Smooth muscle cell (in vitro differentiated cells): ENCODE results near the gene KCNJ5. TPM values are rescaled to one million over a fixed set of nuclear protein-coding genes. Genes with fewer than 3 reads are reported as not detected.

ENCODE experiments used
- DNase-seq: peaks from one replicate; lab custom pipeline; 2025; ENCODE audit not compliant: unreplicated experiment; lab: John Stamatoyannopoulos, UW
- H2AFZ ChIP-seq: fragments of 200-600 bp; sonication (generic); 2 replicates; pipeline ENCODE4 v1.6.0; 2016; ENCODE audit warnings: antibody characterized with exemption, low read depth, mild to moderate bottlenecking
- H3F3A ChIP-seq: fragments of 200-600 bp; sonication (generic); 2 replicates; pipeline ENCODE4 v1.6.0; 2017; ENCODE audit warnings: antibody characterized with exemption, low read depth
- H3K27ac ChIP-seq: fragments of 200-600 bp; sonication (generic); 2 replicates; pipeline ENCODE4 v1.5.1; 2016; ENCODE audit warnings: low read depth, mild to moderate bottlenecking
- H3K27me3 ChIP-seq: fragments of 200-600 bp; sonication (generic); 2 replicates; pipeline ENCODE4 v1.6.1; 2016; ENCODE audit warnings: low read depth, mild to moderate bottlenecking
- H3K36me3 ChIP-seq: fragments of 200-600 bp; sonication (generic); 2 replicates; pipeline ENCODE4 v1.5.1; 2016; ENCODE audit warnings: low read depth
- H3K4me1 ChIP-seq: fragments of 200-600 bp; sonication (generic); 2 replicates; pipeline ENCODE4 v1.5.1; 2016; ENCODE audit warnings: low read depth
- H3K4me2 ChIP-seq: fragments of 200-600 bp; sonication (generic); 2 replicates; pipeline ENCODE4 v1.6.0; 2016; ENCODE audit warnings: mild to moderate bottlenecking
- H3K4me3 ChIP-seq: fragments of 200-600 bp; sonication (generic); 2 replicates; pipeline ENCODE4 v1.5.1; 2016; ENCODE audit warnings: mild to moderate bottlenecking
- H3K79me2 ChIP-seq: fragments of 200-600 bp; sonication (generic); 2 replicates; pipeline ENCODE4 v1.6.0; 2016; ENCODE audit warnings: low read depth, mild to moderate bottlenecking
- H3K9ac ChIP-seq: fragments of 200-600 bp; sonication (generic); 2 replicates; pipeline ENCODE4 v1.6.0; 2016; ENCODE audit warnings: low read depth
- H3K9me3 ChIP-seq: fragments of 200-600 bp; sonication (generic); replicated peaks from 2 replicates; pipeline ENCODE4 v1.5.1; 2016; ENCODE audit warnings: low read depth
- H4K20me1 ChIP-seq: fragments of 200-600 bp; sonication (generic); 2 replicates; pipeline ENCODE4 v1.6.0; 2016; ENCODE audit warnings: low read depth
- CTCF ChIP-seq: fragments of 200-600 bp; sonication (generic); IDR thresholded peaks from 2 replicates; pipeline ENCODE4 v1.5.1; 2017; ENCODE audit warnings: borderline replicate concordance, mild to moderate bottlenecking, antibody characterized with exemption; ENCODE audit not compliant: insufficient read depth, poor library complexity, severe bottlenecking
- WGBS: methylation state at CpG from one replicate; pipeline ENCODE4 v1.1.7; 2016; ENCODE audit warnings: low lambda C conversion rate; 5-methylcytosine and 5-hydroxymethylcytosine counted together
- polyA plus RNA-seq: library from polyadenylated mRNA; unstranded; fragments of >200 nt; fragmentation: Nextera tagmentation; extraction: Ambion mirVana; gene quantifications from 2 replicates; pipeline ENCODE4 v1.2.1, GENCODE V29; 2016
- total RNA-seq: library from RNA; depleted of rRNA; stranded (reverse); fragments of >200 nt; gene quantifications from 2 replicates; pipeline ENCODE4 v1.2.3, GENCODE V29; 2014

The KCNJ5 gene
- total and polyA plus RNA-seq, 2 experiments from 2014 or later = 0.11 TPM; not detected in 1

DNA sequence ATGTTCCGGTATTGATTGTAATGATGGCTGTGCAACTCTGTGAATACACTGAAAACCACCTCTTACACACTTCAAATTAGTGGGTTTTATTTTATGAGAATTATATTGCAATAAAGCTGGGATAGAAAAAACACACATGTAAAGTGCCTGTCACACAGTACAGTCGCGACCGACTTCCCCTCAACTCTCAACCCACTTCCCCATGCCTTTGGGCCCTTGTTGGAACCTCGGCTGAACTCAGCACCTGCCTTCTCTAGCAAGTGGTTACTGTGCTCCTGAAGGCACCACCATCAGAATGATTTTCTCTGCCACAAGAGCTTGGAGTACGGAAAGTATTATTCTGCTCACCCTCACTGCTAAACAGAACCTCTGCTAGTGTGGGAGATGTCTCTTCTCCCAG lies 37.6 kb upstream of the KCNJ5 start:
- no peak for DNase-seq
- H3K79me2 ChIP-seq = no peaks in the 10 kb centered on the region

DNA sequence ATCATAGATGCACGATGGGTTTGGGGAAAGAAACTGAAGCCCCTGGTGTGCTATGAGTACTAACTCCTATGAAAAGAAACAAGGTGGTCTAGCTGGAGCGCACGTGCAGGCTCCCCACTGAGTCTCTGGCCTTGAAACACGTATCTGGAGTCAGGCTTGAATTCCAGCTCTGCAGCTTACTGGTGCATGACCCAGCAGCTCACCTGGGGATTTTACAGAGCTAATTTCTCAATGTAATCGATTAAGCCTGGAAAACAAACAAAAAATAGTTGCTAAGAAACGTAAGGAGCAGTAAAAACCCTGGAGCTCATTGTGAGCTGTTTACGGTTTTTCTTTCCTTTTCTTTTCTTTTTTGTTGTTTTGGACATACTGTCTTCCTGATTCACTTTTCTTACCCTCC lies 36.3 kb upstream of the KCNJ5 start:
- Histone ChIP-seq H3K9me3 (no peaks in the 10 kb centered on the region), H2AFZ (no peak overlapping the region), H4K20me1 (no peaks in the 10 kb centered on the region), H3K9ac (no peak overlapping the region), H3K36me3 (no peaks in the 10 kb centered on the region), H3K4me1 (no peaks in the 10 kb centered on the region), H3K27me3 (no peaks in the 10 kb centered on the region), H3K79me2 (no peaks in the 10 kb centered on the region), H3F3A (no peaks in the 10 kb centered on the region), H3K4me2 (no peak overlapping the region), H3K27ac (no peak overlapping the region), H3K4me3 (no peak overlapping the region)
- DNase-seq = no peak
- WGBS = 92% methylated on average over 7 of the region's 7 CpGs
- no peak for TF ChIP-seq CTCF

More for the DNA sequence above, 37.6 kb upstream of the KCNJ5 start:
- no peak for TF ChIP-seq CTCF
- no peak overlapping the region for H3K4me2 ChIP-seq
- no peaks in the 10 kb centered on the region for H3K27me3 ChIP-seq
- no peak overlapping the region for H3K9ac ChIP-seq
- no peaks in the 10 kb centered on the region for H3K4me1 ChIP-seq
- WGBS = 92% methylated on average over 6 of the region's 6 CpGs
- no peaks in the 10 kb centered on the region for H3K9me3 ChIP-seq
- H4K20me1 ChIP-seq = no peaks in the 10 kb centered on the region
- no peak overlapping the region for H3K27ac ChIP-seq
- no peak overlapping the region for H2AFZ ChIP-seq
- H3F3A ChIP-seq = no peaks in the 10 kb centered on the region
- H3K36me3 ChIP-seq = no peaks in the 10 kb centered on the region
- no peak overlapping the region for H3K4me3 ChIP-seq

- H3K27me3 ChIP-seq = no peaks in the 10 kb centered on the region
- H2AFZ ChIP-seq = no peak overlapping the region
- H3K36me3 ChIP-seq = no peaks in the 10 kb centered on the region
- TF ChIP-seq CTCF = no peak
- no peak overlapping the region for H3K4me2 ChIP-seq
- no peak overlapping the region for H3K27ac ChIP-seq
- WGBS = 83% methylated on average over 6 of the region's 6 CpGs
- H3K9me3 ChIP-seq = no peaks in the 10 kb centered on the region
- no peak overlapping the region for H3K9ac ChIP-seq
- H4K20me1 ChIP-seq = no peaks in the 10 kb centered on the region
- H3K79me2 ChIP-seq = no peaks in the 10 kb centered on the region
- H3F3A ChIP-seq = no peaks in the 10 kb centered on the region
- H3K4me3 ChIP-seq = no peak overlapping the region
- no peaks in the 10 kb centered on the region for H3K4me1 ChIP-seq
- DNase-seq = no peak
Measured at GRCh38 chr11:128856241-128856640, 34.9 kb upstream of the KCNJ5 start.

GRCh38 chr11:128857341-128857740 lies 33.8 kb upstream of the KCNJ5 start:
- Histone ChIP-seq H2AFZ (no peak overlapping the region), H3K27me3 (no peaks in the 10 kb centered on the region), H3F3A (no peaks in the 10 kb centered on the region), H3K4me3 (no peak overlapping the region), H3K27ac (no peak overlapping the region), H4K20me1 (no peaks in the 10 kb centered on the region), H3K9me3 (no peaks in the 10 kb centered on the region), H3K9ac (no peak overlapping the region), H3K36me3 (no peaks in the 10 kb centered on the region), H3K4me2 (no peak overlapping the region), H3K4me1 (no peaks in the 10 kb centered on the region), H3K79me2 (no peaks in the 10 kb centered on the region)
- WGBS = 100% methylated on average over 2 of the region's 2 CpGs
- DNase-seq = no peak
- no peak for TF ChIP-seq CTCF
